ENCODE data around the gene IGF1. TPM values are rescaled to one million over a fixed set of nuclear protein-coding genes. Genes with fewer than 3 reads are reported as not detected.

IGF1 gene
- total RNA-seq, 6 donors from 2014 or later = 1.0 to 23.9 (median 5.0) TPM

GRCh38 chr12:102435827-102436436, 44.4 kb downstream of the IGF1 start:
- Histone ChIP-seq H3K36me3 (no peaks in the 10 kb centered on the region), H3K27ac (no peak overlapping the region), H3K9me3 (no peaks in the 10 kb centered on the region), H3K27me3 (no peaks in the 10 kb centered on the region), H3K4me3 (no peak overlapping the region), H3K4me1 (no peaks in the 10 kb centered on the region)
- ATAC-seq (ENCODE audit: low FRiP score in 2 of 2) (no peak), DNase-seq (no peak)
- 76 to 82% methylated on average over 4 of the region's 4 CpGs for WGBS, 2 donors
- TF ChIP-seq POLR2A (IDR thresholded peaks at IDR 0.05) (no peak), POLR2AphosphoS5 (IDR thresholded peaks at IDR 0.05) (no peak)

DNA sequence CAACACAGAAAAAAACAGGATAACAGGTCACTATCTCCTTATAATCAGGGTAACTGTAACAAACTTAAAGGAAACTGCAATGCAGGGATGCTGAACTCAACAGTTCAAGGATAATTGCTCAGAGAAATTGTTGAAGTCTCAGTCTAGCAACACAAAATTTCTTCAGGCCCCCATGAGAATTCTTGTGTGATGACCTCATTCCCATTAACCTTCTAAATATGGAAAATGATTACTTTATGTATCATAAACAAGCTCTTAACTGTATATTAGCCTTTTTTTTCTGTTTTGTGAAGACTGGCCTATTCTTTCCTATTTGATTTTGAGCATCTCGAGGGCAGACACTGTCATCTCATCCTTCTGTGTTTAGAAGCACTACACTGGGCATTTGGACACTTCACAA, 47.1 kb downstream of the IGF1 start:
- 73 to 85% methylated on average over 1 of the region's 1 CpG for WGBS, 2 donors
- no peaks in the 10 kb centered on the region for H3K27me3 ChIP-seq
- no peaks in the 10 kb centered on the region for H3K9me3 ChIP-seq
- no peaks in the 10 kb centered on the region for H3K36me3 ChIP-seq
- no peaks in the 10 kb centered on the region for H3K4me1 ChIP-seq
- no peak for DNase-seq
- no peak overlapping the region for H3K4me3 ChIP-seq
- H3K27ac ChIP-seq = no peak overlapping the region
- no peak for ATAC-seq (ENCODE audit: low FRiP score in 2 of 2)
- TF ChIP-seq EP300 (IDR thresholded peaks at IDR 0.05) = no peak
- no peak for TF ChIP-seq POLR2A (IDR thresholded peaks at IDR 0.05)
- no peak for TF ChIP-seq POLR2AphosphoS5 (IDR thresholded peaks at IDR 0.05)
- TF ChIP-seq, protein P1, sequence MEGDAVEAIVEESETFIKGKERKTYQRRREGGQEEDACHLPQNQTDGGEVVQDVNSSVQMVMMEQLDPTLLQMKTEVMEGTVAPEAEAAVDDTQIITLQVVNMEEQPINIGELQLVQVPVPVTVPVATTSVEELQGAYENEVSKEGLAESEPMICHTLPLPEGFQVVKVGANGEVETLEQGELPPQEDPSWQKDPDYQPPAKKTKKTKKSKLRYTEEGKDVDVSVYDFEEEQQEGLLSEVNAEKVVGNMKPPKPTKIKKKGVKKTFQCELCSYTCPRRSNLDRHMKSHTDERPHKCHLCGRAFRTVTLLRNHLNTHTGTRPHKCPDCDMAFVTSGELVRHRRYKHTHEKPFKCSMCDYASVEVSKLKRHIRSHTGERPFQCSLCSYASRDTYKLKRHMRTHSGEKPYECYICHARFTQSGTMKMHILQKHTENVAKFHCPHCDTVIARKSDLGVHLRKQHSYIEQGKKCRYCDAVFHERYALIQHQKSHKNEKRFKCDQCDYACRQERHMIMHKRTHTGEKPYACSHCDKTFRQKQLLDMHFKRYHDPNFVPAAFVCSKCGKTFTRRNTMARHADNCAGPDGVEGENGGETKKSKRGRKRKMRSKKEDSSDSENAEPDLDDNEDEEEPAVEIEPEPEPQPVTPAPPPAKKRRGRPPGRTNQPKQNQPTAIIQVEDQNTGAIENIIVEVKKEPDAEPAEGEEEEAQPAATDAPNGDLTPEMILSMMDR (IDR thresholded peaks at IDR 0.05) = no peak

GRCh38 chr12:102430661-102431060, 49.7 kb downstream of the IGF1 start:
- ATAC-seq (ENCODE audit: low FRiP score in 2 of 2) (peak in 1 of 2 donors; percentile 49), DNase-seq (no peak)
- Histone ChIP-seq H3K27ac (peak overlapping the region in 1 of 4 donors; percentile 42), H3K4me1 (no peaks in the 10 kb centered on the region), H3K9me3 (no peaks in the 10 kb centered on the region), H3K36me3 (no peaks in the 10 kb centered on the region), H3K4me3 (no peak overlapping the region), H3K27me3 (no peaks in the 10 kb centered on the region)
- TF ChIP-seq POLR2AphosphoS5 (IDR thresholded peaks at IDR 0.05) = no peak
- TF ChIP-seq EP300 (IDR thresholded peaks at IDR 0.05) = no peak
- no peak for TF ChIP-seq POLR2A (IDR thresholded peaks at IDR 0.05)
- WGBS, 2 donors = 52 to 59% methylated on average over 3 of the region's 3 CpGs

DNA sequence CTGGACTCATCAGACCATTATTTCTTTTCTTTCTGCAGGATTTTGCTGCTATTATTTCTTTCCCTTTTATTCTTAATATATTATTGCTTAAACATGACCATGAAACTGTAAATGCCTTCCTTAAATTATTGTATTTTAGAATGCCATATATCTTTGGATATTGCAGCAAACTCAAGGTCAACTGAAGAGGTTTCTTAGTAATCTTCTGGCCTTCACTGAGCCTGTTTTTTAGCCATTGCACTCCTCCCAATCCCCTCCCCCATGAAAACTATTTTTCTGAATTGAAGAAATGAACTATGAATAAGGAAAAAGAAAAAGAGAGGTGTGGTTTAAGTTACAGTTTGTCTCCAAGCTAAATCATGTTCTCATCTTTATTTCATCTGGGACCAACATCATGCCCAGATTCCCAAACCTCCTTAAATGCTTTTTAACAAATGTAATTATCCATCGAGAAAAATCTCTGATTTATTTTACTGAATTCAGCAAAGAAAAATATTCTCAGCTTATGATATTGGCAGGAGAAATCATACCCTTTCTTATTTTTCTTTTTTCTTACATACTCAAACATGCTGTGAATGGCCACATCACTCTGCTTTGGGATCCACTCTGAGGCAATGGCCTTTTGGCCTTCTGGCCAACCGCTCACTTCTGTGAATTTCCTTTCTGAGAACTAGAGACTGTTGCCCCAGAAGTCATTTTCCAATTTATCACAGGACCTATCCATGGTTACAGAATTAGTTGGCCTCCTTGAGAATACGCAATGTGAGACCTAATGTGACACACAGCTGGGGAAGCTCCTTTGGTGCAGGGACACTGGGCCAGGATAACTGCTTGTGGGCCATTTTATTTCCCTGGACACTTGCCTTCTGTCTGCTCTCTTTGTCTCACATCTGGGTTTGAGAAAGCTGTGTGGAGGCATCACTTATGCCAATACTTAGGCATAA, 50.9 kb downstream of the IGF1 start:
- TF ChIP-seq POLR2A (IDR thresholded peaks at IDR 0.05) (no peak), EP300 (IDR thresholded peaks at IDR 0.05) (no peak), POLR2AphosphoS5 (IDR thresholded peaks at IDR 0.05) (peak in 1 of 2 donors; percentile 25)
- ATAC-seq (ENCODE audit: low FRiP score in 2 of 2) = peak in 1 of 2 donors; percentile 66
- H3K9me3 ChIP-seq = no peaks in the 10 kb centered on the region
- WGBS, 2 donors = 67 to 89% methylated on average over 3 of the region's 3 CpGs
- H3K27me3 ChIP-seq = no peaks in the 10 kb centered on the region
- H3K27ac ChIP-seq = no peak overlapping the region
- H3K36me3 ChIP-seq = no peaks in the 10 kb centered on the region
- no peaks in the 10 kb centered on the region for H3K4me1 ChIP-seq
- no peak for DNase-seq
- no peak overlapping the region for H3K4me3 ChIP-seq

DNA sequence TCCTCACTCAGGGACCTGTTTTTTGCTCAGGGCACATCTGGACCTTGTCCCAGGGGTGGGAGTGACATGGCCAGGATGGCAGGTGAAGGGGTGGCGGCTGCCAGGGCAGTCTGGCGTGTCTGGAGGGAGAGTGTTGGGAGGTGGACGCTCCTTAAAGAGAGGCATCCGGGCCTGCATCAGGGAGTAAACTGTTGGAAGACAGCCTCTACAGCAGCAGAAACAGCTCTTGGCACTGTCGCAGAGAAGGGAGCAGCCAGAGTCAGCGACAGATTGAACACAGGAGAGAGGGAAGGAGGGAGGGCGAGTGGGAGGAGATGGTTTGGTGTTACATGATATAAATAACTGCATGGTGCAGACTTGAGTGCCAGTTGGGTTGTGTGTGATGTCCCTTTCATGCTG, 52.8 kb downstream of the IGF1 start:
- Histone ChIP-seq H3K36me3 (no peaks in the 10 kb centered on the region), H3K27me3 (no peaks in the 10 kb centered on the region), H3K9me3 (no peaks in the 10 kb centered on the region), H3K27ac (peak overlapping the region in 1 of 4 donors; percentile 42), H3K4me3 (no peak overlapping the region), H3K4me1 (no peaks in the 10 kb centered on the region)
- peak; percentile 4 to 40 for ATAC-seq (ENCODE audit: low FRiP score in 2 of 2)
- peak in 1 of 2 donors; percentile 42 for DNase-seq
- no peak for TF ChIP-seq EP300 (IDR thresholded peaks at IDR 0.05)
- TF ChIP-seq POLR2A (IDR thresholded peaks at IDR 0.05) = no peak
- TF ChIP-seq, protein P1 (IDR thresholded peaks at IDR 0.05) = no peak
- TF ChIP-seq POLR2AphosphoS5 (IDR thresholded peaks at IDR 0.05) = no peak
- WGBS, 2 donors = 47 to 69% methylated on average over 7 of the region's 7 CpGs

All from upper lobe of left lung (tissue), 6 donors.